Measurements from ENCODE around the gene TASOR. TPM values are rescaled to one million over a fixed set of nuclear protein-coding genes. Genes with fewer than 3 reads are reported as not detected.

Gene TASOR
- total RNA-seq, 1 experiment from 2014 or later: 40.2 TPM

GRCh38 chr3:56683122-56683817 is at the start of gene TASOR (continued):
- TF ChIP-seq ZNF281 (CRISPR knock-in tag; IDR thresholded peaks at IDR 0.05): peak; percentile 91
- TF ChIP-seq NR1H2 (CRISPR knock-in tag; IDR thresholded peaks at IDR 0.05): peak; percentile 84
- peak; percentile 84 for TF ChIP-seq ZNF317 (CRISPR knock-in tag; IDR thresholded peaks at IDR 0.05; ENCODE audit: borderline replicate concordance, low read depth)
- TF ChIP-seq IRF1 (CRISPR knock-in tag; IDR thresholded peaks at IDR 0.05): peak; percentile 90
- TF ChIP-seq MYBL2 (CRISPR knock-in tag; IDR thresholded peaks at IDR 0.05): peak; percentile 97
- TF ChIP-seq ATF6 (CRISPR knock-in tag; IDR thresholded peaks at IDR 0.05): peak; percentile 92
- no peak for TF ChIP-seq AR (CRISPR knock-in tag; IDR thresholded peaks at IDR 0.05)
- peak; percentile 94 for TF ChIP-seq HMGXB4 (CRISPR knock-in tag; IDR thresholded peaks at IDR 0.05)
- no peak for TF ChIP-seq MXD4 (CRISPR knock-in tag; IDR thresholded peaks at IDR 0.05; ENCODE audit: borderline replicate concordance)
- TF ChIP-seq ATF2 (CRISPR knock-in tag; IDR thresholded peaks at IDR 0.05; ENCODE audit: borderline replicate concordance, low read depth): peak; percentile 82; the same call in 1 of the 2 replicates
- TF ChIP-seq OVOL2 (CRISPR knock-in tag; IDR thresholded peaks at IDR 0.05; ENCODE audit: borderline replicate concordance): no peak
- TF ChIP-seq RELA (CRISPR knock-in tag; IDR thresholded peaks at IDR 0.05; ENCODE audit: borderline replicate concordance): peak; percentile 98
- no peak for TF ChIP-seq ZNF423 (CRISPR knock-in tag; IDR thresholded peaks at IDR 0.05)
- peak; percentile 52; the same call in 1 of the 2 replicates for TF ChIP-seq IRF2 (CRISPR knock-in tag; IDR thresholded peaks at IDR 0.05; ENCODE audit: borderline replicate concordance, low read depth)
- TF ChIP-seq AFF4 (CRISPR knock-in tag; IDR thresholded peaks at IDR 0.05; ENCODE audit: borderline replicate concordance): peak; percentile 31; the same call in 1 of the 2 replicates
- TF ChIP-seq ZNF425 (CRISPR knock-in tag; conservative IDR thresholded peaks at IDR 0.05): no peak
- peak; percentile 69 for TF ChIP-seq ZNF263 (CRISPR knock-in tag; IDR thresholded peaks at IDR 0.05; ENCODE audit: low read depth)
- TF ChIP-seq TEAD4 (CRISPR knock-in tag; IDR thresholded peaks at IDR 0.05): peak; percentile 93
- TF ChIP-seq ATF1 (CRISPR knock-in tag; IDR thresholded peaks at IDR 0.05): peak; percentile 79

Measured in WTC11 (cell line).